ENCODE data around the gene FYN.

DNA sequence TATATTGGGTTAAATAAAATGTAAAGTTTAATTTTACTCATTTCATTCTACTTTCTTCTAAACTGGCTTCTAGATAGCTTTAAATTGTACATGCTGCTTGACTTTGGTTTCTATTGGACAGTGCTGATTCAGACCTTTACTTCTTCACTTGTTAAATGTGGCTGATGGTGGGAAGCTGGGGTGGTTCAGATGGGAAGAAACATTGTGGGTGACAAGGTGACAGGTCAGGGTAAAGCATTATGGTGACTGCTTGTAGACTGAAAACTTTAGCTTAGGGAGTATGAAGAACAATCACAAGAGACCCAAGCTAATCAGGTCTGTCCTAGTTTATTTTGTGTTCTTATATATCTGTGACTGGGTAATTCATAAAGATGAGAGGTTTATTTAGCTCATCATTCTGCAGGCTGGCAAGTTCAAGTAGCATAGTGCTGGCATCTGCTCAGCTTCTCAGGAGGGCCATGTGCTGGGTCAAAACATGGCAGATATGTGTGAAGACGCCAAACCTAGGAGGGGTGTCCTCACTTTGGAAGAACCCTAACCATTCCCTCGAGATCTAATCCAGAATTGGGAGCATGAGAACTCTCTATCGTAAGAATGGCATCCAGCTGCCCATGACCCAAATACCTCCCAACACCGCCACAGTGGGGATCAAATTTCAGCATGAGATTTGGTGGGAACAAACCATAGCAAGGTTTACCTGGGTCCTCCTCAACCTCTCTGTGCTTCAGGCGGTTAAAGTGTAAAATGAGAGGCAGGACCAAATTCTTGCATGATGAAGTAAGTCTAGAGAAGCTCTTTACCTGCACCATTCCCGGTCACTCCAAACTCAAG is 102.8 kb downstream of the FYN start:
- TF ChIP-seq, protein P1, sequence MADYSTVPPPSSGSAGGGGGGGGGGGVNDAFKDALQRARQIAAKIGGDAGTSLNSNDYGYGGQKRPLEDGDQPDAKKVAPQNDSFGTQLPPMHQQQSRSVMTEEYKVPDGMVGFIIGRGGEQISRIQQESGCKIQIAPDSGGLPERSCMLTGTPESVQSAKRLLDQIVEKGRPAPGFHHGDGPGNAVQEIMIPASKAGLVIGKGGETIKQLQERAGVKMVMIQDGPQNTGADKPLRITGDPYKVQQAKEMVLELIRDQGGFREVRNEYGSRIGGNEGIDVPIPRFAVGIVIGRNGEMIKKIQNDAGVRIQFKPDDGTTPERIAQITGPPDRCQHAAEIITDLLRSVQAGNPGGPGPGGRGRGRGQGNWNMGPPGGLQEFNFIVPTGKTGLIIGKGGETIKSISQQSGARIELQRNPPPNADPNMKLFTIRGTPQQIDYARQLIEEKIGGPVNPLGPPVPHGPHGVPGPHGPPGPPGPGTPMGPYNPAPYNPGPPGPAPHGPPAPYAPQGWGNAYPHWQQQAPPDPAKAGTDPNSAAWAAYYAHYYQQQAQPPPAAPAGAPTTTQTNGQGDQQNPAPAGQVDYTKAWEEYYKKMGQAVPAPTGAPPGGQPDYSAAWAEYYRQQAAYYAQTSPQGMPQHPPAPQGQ (CRISPR knock-in tag; IDR thresholded peaks at IDR 0.05; ENCODE audit: borderline replicate concordance) = no peak
- TF ChIP-seq PCBP2 (optimal IDR thresholded peaks at IDR 0.05; ENCODE audit: low read depth, low read length, poor library complexity, severe bottlenecking) (no peak), ESRRA (CRISPR knock-in tag; IDR thresholded peaks at IDR 0.05; ENCODE audit: low read depth) (no peak), ZNF703 (CRISPR knock-in tag; IDR thresholded peaks at IDR 0.05; ENCODE audit: borderline replicate concordance) (no peak), ZNF431 (CRISPR knock-in tag; IDR thresholded peaks at IDR 0.05; ENCODE audit: borderline replicate concordance, low read depth) (no peak), ZSCAN20 (CRISPR knock-in tag; IDR thresholded peaks at IDR 0.05; ENCODE audit: borderline replicate concordance) (no peak), FOXO1 (CRISPR knock-in tag; IDR thresholded peaks at IDR 0.05) (no peak), ZNF792 (CRISPR knock-in tag; IDR thresholded peaks at IDR 0.05) (no peak)

Measured in HepG2 (cell line).